ENCODE measurements around the gene TGM4.
"Not testable (repeated sequence)": the region's sequence is repeated elsewhere in the genome, so short reads cannot be mapped to it uniquely, and the experiment has no call there.

Gene TGM4

DNA sequence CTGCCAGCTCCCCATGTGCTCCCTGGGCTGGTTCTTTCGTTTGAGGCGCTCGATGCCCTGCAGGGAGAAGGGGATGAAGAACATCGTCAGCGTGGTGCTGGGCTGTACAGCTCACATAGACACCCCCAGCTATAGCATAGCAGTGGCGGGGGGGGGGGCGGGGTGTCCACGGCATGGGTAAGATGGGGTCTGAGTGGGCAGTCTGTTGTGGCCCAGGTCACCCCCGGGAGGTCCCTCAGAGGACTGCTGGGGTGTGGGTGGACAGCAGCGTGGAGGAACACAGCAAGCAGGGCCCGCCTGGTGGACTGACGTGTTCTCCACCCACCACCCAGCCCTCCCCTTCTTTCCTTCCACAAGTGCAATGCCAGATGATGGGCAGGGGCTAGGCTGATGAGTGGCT is 43.7 kb downstream of the TGM4 start:
- DNase-seq = no peak

- no peak for DNase-seq
These were observed 44.2 kb downstream of the TGM4 start for GRCh38 chr3:44918581-44918980.

- no peak for DNase-seq
These were observed 45.7 kb downstream of the TGM4 start for GRCh38 chr3:44920081-44920480.

DNA sequence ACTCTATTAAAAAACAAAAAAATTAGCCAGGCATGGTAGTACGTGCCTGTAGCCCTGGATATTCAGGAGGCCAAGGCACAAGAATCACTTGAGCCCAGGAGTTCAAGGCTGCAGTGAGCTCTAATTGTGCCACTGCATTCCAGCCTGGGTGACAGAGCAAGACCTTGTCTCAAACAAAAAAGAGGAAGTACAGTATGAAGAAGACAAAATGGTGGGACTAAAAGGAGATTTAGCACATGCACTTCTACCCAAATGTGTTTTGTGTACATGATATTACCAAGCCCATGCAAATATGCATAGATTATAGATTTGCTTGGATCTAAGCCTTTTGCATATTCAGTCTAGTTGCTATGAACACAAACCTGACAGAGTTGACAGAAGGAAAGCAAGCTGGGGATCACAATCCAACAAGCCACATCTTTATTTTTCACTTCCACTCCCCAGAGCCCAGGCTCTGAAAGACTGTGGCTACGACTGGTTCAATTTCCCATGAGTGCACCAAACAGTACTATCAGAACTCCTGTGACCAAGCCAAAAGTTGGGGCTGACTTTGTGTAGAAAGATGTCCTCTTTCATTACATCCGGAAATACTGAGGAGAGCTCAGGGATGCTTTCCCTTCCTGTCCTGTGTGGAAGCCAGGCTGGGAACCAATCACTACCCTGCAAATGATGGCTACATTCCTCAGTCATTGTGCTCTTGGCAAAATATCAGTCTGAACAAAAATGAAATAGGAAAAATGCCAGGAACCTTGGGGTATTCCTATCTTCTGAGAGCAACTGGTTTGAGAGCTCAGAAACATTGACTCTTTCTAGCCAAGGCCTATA is 49.4 kb downstream of the TGM4 start:
- DNase-seq = no peak

GRCh38 chr3:44924457-44925084 is 50.2 kb downstream of the TGM4 start:
- DNase-seq = no peak

- DNase-seq = no peak
These were observed 51.8 kb downstream of the TGM4 start for GRCh38 chr3:44926172-44926571.

DNA sequence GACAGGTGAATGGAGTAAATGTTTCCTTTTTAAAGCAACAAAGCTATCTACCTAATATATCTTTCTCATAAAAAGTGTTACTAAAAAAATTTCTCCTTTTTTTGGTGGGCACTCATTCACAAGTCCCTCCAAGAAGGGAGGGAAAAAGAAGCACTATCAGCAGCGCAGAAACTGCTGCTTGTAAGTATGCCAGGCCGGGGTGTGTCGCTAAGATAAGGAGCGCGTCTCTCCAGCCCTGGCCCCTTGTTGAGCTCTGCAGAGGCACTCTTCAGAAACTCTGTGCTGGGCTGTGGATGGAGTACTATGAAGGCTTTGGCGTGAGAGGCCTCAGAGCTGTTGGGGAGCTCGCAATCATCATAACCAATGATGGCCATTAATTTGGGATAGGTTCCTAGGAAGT is 52.5 kb downstream of the TGM4 start:
- no peak for DNase-seq

DNA sequence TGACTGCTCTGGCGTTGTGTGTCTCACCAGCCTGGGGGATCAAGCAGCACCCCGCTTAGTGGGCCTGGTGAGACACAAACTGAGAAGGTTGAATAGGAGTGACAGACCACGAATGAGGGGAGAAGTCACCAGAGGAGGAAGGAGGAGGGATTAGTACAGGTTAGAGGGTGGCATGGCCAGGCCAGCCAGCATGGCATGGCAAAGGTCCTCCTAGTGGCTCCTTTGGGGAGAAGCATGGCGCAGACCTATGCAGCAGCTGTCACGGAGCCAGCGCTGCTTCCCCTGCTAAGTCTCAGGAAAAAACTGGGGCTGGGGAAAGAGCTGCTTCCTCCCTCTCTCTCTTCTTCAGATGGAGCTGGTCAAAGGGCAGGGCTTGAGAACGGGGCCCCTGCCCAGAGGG is 53.0 kb downstream of the TGM4 start:
- no peak for DNase-seq

DNA sequence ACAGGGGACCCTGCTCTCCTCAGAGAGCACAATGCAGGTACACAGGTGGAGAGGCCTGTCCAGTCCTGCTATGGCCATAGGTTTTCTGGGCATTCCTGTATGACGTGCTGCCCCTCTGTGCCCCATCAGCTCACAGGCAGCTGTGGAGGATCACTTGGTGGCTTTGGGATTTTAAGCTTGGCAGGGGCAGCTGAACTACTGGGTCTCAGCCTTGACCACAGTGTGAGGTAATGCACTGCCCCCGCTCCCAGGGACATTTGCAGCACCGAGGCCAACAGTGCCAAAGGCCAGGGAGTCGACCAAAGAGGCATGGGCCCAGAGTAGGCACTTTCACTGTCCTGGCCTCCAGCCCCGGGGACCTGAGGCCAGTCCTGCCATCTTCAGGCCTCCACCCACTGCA is 55.4 kb downstream of the TGM4 start:
- no peak for DNase-seq

DNA sequence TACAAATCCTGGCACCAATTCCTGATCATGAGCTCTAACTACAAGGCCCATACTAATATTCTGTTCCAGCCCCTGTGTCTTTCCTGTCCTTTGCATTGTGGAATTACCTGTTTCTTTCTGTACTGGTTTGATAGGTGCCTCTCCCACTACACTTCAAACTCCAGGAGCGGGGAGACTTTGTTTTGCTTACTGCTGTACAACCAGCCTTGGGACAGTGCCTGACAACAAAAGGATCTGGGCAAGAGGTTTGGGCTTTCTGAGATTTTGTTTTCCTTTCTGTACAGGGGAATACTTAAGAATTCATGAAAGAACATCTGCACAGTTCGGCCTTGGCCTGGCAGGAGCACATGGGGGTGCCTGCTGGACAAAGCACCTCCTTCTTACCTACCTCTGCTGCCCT is 56.5 kb downstream of the TGM4 start:
- DNase-seq = no peak

- no peak for DNase-seq
These were observed 57.4 kb downstream of the TGM4 start for GRCh38 chr3:44931791-44932190.

- DNase-seq = no peak
These were observed 57.9 kb downstream of the TGM4 start for GRCh38 chr3:44932271-44932670.

DNA sequence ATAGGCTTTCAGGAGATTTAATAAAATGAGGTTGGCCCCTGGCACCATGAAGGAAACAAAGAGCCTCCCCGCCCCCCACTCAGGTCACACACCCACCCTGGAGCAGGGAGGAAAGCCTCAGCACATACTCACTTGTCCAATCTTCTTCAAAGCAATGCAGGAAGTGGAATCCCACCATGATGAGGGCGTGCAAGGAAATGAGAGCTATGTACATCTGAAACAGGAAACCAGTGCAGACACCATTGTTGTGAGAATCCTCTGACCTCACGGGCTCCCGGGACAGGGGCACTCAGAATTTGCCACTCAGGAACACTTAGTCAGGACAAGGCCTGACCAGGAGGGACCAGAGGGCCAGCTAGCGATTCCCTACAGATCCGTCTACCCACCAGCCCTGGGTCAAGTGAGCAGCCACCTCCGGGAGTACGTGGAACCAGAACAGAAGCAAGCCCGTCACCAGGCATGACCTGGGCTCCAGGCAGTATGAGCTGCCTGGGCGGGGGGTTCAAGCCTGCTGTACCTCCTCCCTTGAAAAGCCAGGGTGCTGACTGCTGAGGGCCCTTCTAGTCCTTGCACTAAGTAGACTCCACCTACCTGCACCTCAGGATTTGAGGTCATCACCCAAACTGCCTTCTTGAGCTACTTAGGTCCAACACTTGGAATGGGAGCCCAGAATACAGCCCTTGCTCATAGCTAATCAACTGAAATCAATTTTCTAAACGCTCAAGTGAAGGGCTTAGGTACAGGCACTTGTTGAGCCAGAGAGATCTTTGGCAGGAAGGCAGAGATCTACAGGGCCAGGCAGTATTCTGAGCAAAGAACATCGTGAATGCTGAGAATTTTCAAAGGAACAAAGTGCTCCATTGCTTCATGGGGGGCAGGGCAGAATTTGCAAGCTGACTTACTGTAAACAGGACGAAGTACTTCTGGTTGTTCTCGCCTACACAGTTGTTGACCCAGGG is 58.9 kb downstream of the TGM4 start:
- no peak for DNase-seq

- DNase-seq = no peak
These were observed 65.2 kb downstream of the TGM4 start for GRCh38 chr3:44939581-44940036.

GRCh38 chr3:44942202-44942921 is 68.0 kb downstream of the TGM4 start:
- DNase-seq = no peak

DNA sequence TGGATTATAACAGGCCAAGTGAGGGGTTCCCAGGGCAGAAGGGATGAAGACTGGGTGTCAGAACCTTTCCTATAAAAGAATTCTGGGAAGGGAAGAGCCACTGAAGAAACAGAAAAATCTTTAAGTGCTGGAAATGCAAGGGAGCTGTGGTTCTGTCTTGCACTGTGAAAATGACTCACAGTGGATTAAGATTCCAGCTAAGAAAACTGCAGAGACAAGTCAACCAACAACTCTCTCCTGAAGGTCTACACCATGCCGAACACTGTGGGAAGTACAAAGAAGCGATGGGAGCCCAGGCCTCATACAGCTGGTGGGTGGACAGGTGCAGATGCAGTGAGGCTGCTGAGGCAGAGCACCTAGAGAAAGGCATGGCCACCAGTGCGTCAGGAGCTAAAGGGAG is 73.8 kb downstream of the TGM4 start:
- DNase-seq = no peak

DNA sequence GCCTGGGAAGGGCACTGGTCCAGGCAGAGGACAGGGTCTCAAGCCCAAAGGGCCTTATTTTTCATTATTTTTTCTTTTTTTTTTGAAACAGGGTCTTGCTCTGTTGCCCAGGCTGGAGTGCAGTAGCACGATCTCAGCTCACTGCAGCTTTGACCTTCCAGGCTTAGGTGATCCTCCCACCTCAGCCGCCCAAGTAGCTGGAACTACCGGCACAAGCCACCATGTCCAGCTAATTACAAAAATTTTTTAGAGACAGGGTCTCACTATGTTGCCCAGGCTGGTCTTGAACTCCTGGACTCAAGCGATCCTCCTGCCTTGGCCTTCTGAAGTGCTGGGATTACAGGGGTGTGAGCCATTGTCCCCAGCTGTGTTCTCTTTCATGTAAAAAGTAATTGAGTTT is 75.4 kb downstream of the TGM4 start:
- not testable (repeated sequence) for DNase-seq

DNA sequence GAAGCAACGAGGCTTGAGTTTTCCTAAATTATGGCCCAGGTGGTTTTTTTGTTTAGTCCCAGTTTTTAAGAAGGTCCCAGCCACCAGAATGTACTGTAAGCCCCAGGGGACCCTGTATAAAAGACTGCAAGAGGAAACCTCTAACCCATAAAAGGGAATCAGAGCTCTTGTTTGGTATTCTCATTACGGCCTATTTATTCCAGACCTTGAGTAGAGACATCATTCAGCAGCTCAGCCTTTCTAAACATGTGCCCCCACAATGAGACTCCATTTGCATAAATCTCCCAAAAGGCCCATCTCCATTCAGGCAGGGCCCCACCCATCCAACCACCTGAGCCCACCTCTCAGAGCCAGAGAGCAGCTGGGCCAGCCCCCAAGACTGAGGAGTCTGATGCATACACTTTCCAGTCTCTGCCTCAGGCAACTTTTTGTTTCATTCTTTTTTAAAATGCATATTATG is 75.9 kb downstream of the TGM4 start:
- DNase-seq = no peak

DNA sequence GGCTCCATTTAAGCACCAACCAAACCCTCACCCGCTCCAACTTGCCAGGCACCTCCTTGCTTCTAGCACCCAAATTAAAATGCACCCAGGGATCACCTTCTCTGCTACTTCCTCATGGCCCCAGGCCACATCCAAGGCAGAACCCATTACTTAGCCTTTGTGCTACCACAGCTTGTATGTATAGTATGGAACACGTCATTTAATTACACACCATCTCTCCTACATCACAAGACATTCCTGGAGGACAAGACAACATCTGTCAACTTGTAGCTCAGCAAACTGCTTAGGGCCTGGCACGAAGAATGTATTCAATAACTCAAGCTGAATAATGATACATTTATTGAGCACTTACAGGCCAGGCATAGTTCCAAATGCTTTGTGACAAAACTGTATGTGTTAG is 78.3 kb downstream of the TGM4 start:
- DNase-seq = no peak

DNA sequence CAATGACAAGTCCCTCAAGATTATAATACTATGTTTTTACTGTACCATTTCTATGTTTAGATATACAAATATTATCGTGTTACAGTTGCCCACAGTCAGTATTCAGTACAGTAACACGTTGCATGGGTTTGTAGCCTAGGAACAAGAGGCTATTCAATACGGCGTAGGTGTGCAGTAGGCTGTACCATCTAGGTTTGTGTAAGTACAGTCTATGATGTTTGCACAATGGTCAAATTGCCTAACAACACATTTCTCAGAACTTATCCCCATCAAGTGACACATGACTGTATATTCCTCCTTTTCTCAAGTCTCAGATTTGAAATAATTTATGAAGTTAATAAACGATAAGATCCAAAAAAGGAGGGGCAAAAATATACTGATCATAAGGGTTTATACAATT is 79.9 kb downstream of the TGM4 start:
- no peak for DNase-seq

GRCh38 chr3:44954962-44955361 is 80.6 kb downstream of the TGM4 start:
- DNase-seq = no peak

DNA sequence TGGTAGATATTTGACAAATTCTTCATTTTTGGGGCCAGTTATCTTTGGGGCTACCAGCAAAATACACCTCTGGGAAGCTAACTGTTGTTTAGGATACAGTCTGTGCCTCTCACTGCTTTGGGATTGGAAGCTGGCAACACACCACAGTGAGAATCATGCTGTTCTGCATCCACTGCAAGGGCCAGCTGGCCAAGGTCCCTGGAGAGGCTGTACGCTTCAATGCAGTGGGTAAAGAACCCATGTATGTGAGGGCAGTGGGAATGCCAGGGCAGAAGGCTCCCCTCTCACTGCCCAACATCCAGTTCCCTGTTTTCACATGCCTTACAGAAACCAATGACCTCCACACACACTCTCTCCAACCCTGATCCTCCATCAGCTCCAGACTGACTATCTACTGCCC is 81.5 kb downstream of the TGM4 start:
- no peak for DNase-seq

- DNase-seq = no peak
These were observed 83.6 kb downstream of the TGM4 start for GRCh38 chr3:44957986-44958385.

Data from activated T-cell treated with anti-CD3 and anti-CD28 coated beads, Interleukin-2, amount 50 U/mL, for 48 hours (primary cell).